ENCODE results near the gene JMJD1C. TPM values are rescaled to one million over a fixed set of nuclear protein-coding genes. Genes with fewer than 3 reads are reported as not detected.

Gene JMJD1C
- total RNA-seq, 1 experiment from 2014 or later, result 180 TPM

DNA sequence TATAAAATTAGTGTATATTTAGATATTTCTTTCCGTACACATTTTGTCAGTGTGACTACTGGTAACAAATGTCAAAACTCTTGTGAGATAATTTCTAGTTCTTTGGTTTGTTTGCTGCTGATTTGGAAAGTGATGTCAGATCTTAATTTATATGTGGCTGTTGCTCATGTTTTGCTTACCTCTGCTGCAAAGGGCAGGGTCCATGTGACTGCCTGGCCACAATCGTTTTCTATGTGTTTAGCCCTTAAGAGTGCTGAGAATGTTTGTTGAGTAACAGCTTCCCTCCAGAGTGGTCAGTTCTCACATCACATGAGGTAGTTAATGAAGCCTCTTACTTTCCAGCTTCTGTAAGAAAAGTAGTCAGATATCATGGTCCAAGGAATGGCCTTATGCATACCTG lies 328.5 kb downstream of the JMJD1C start:
- H3K27ac Mint-ChIP-seq, result peak overlapping the region; percentile 86

DNA sequence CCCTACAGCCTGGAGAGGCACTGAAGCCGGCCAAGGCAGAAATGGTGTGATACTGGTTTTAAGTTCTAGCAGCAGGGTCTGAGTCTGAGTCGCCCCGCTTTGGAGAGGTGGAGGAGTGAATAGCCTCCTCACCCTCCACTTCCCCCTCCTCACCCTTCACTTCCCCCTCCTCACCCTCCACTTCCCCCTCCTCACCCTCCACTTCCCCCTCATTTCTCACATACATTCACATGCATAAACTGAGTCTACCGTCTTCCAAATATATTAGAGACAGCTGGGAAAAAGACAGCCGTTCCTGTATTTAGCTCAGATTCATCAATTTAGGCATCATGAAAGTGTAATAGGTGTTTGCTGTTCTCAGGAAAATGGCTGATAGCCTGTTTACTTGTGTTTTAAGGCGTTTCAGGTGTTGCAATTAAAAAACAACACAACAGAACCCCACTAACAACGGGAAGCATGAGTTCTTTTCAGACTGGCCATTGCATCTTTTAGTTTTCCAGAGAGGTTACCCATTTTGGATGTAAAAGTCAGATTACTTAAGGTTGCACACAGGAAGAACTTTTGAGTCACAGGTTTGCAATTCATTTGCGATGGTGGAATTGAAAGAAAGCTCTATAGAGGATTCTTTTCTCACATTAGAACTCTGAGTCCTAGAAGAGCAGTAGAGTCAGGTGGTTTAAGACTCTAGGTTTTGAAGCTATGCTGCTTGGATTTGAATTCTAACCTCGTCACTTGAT lies 331.8 kb downstream of the JMJD1C start:
- DNase-seq (ENCODE audit: low spot score), result no peak
- Mint-ChIP-seq H3K4me1 (peaks cover 27% of the 10 kb centered on the region), H3K4me3 (peak overlapping the region; percentile 77), H3K27ac (peak overlapping the region; percentile 74), H3K36me3 (peaks cover 13% of the 10 kb centered on the region), H3K27me3 (ENCODE audit: low read depth) (peaks cover 4% of the 10 kb centered on the region), H3K9me3 (peaks cover 25% of the 10 kb centered on the region)
- ATAC-seq, result no peak
- TF ChIP-seq, protein P1, sequence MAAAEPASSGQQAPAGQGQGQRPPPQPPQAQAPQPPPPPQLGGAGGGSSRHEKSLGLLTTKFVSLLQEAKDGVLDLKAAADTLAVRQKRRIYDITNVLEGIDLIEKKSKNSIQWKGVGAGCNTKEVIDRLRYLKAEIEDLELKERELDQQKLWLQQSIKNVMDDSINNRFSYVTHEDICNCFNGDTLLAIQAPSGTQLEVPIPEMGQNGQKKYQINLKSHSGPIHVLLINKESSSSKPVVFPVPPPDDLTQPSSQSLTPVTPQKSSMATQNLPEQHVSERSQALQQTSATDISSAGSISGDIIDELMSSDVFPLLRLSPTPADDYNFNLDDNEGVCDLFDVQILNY (CRISPR knock-in tag; IDR thresholded peaks at IDR 0.05), result no peak
- no peak for TF ChIP-seq ELF4 (CRISPR knock-in tag; IDR thresholded peaks at IDR 0.05; ENCODE audit: low read depth)
- TF ChIP-seq, protein P2, sequence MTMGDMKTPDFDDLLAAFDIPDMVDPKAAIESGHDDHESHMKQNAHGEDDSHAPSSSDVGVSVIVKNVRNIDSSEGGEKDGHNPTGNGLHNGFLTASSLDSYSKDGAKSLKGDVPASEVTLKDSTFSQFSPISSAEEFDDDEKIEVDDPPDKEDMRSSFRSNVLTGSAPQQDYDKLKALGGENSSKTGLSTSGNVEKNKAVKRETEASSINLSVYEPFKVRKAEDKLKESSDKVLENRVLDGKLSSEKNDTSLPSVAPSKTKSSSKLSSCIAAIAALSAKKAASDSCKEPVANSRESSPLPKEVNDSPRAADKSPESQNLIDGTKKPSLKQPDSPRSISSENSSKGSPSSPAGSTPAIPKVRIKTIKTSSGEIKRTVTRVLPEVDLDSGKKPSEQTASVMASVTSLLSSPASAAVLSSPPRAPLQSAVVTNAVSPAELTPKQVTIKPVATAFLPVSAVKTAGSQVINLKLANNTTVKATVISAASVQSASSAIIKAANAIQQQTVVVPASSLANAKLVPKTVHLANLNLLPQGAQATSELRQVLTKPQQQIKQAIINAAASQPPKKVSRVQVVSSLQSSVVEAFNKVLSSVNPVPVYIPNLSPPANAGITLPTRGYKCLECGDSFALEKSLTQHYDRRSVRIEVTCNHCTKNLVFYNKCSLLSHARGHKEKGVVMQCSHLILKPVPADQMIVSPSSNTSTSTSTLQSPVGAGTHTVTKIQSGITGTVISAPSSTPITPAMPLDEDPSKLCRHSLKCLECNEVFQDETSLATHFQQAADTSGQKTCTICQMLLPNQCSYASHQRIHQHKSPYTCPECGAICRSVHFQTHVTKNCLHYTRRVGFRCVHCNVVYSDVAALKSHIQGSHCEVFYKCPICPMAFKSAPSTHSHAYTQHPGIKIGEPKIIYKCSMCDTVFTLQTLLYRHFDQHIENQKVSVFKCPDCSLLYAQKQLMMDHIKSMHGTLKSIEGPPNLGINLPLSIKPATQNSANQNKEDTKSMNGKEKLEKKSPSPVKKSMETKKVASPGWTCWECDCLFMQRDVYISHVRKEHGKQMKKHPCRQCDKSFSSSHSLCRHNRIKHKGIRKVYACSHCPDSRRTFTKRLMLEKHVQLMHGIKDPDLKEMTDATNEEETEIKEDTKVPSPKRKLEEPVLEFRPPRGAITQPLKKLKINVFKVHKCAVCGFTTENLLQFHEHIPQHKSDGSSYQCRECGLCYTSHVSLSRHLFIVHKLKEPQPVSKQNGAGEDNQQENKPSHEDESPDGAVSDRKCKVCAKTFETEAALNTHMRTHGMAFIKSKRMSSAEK (CRISPR knock-in tag; IDR thresholded peaks at IDR 0.05; ENCODE audit: borderline replicate concordance), result no peak
- ChIA-PET POLR2A (interaction anchor here (1.5 to 1.7 kb wide), 2 partner anchors 12 to 28 kb away, joined by 4 to 5 read pairs; no protein-coding TSS in a partner anchor), CTCF (interaction anchor here (1.5 kb wide), 1 partner anchor 732 kb away, joined by 5 read pairs; no protein-coding TSS in a partner anchor)

More for the DNA sequence above, 328.5 kb downstream of the JMJD1C start:
- ChIA-PET CTCF (no interaction called here), POLR2A (no interaction called here)
- Mint-ChIP-seq H3K9me3 (peaks cover 7% of the 10 kb centered on the region), H3K4me3 (no peak overlapping the region), H3K27me3 (ENCODE audit: low read depth) (no peaks in the 10 kb centered on the region), H3K4me1 (peaks cover 18% of the 10 kb centered on the region), H3K36me3 (peaks cover 5% of the 10 kb centered on the region)
- ATAC-seq, result no peak
- no peak for TF ChIP-seq TP53 (CRISPR knock-in tag; IDR thresholded peaks at IDR 0.05)
- TF ChIP-seq ZBTB21 (CRISPR knock-in tag; IDR thresholded peaks at IDR 0.05; ENCODE audit: borderline replicate concordance), result no peak
- TF ChIP-seq ZNF423 (CRISPR knock-in tag; IDR thresholded peaks at IDR 0.05), result no peak
- TF ChIP-seq RELA (CRISPR knock-in tag; IDR thresholded peaks at IDR 0.05; ENCODE audit: borderline replicate concordance), result no peak
- DNase-seq (ENCODE audit: low spot score), result no peak

DNA sequence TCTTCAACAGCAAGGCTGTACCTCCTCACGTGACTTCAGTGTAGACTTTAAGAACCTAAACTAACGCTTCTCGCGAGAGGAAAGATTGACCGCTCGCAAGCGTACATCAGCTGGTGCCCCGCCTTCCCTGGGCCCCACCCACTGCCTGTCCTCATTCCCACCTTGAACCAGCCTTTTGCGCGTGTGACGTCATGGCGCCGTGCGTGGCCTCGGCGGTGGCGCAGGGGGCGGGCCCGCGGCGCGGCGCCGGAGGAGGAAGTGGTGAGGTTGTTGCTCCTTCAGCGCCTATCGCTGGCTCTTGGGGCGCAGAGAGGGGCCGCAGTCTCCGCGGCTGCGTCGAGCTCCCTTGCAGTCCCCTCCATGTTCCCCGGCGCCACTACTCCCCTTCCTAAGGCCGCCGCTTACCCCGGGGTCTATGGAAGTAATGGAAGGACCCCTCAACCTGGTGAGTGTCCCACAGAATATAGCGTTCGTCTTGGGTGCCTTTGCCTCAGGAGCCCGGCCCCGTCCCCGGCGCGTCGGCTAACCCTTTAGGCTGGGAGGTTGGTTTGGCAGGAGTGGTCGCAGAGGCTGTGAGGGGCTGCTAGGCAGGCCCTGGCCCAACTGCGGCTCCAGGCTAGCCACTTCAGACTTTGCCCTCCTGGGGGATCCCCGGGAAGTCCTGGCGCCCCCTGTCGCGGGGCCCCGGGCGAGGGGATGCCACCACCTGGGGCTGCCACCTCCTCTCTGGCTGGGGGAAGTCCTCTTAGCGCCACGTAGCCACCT lies 332.5 kb downstream of the JMJD1C start, which contains the start of gene NRBF2:
TSS of gene NRBF2 (plus strand) at position 273 of the 765 bp plus-strand sequence. CDS start at position 416, 143 bp downstream.
- DNase-seq (ENCODE audit: low spot score) (peak; percentile 96), ATAC-seq (peak; percentile 93)
- POLR2A ChIA-PET, result interaction anchor here (1.3 to 1.7 kb wide), 3 partner anchors 13 to 317 kb away, joined by 3 to 5 read pairs (median 4); no protein-coding TSS in a partner anchor
- CTCF ChIA-PET, result interaction anchor here (0.8 to 1.6 kb wide), 5 partner anchors 25 to 733 kb away, joined by 3 to 14 read pairs (median 4); no protein-coding TSS in a partner anchor
- Mint-ChIP-seq H3K4me1 (peaks cover 29% of the 10 kb centered on the region), H3K4me3 (peak within 1 kb of the TSS; percentile 77), H3K9me3 (peaks cover 25% of the 10 kb centered on the region), H3K27me3 (ENCODE audit: low read depth) (peaks cover 4% of the 10 kb centered on the region), H3K36me3 (peaks cover 13% of the 10 kb centered on the region), H3K27ac (peak within 1 kb of the TSS; percentile 74)
- no peak for TF ChIP-seq MXD4 (CRISPR knock-in tag; IDR thresholded peaks at IDR 0.05; ENCODE audit: borderline replicate concordance)
- TF ChIP-seq NR1H2 (CRISPR knock-in tag; IDR thresholded peaks at IDR 0.05), result no peak
- peak; percentile 45; the same call in 1 of the 2 replicates for TF ChIP-seq FOXP1 (CRISPR knock-in tag; IDR thresholded peaks at IDR 0.05; ENCODE audit: borderline replicate concordance)
- TF ChIP-seq NFYB (CRISPR knock-in tag; conservative IDR thresholded peaks at IDR 0.05; ENCODE audit: low read depth), result 0 out of 2 replicates have a peak, but pooled peaks have one; percentile 5
- TF ChIP-seq SMAD3 (CRISPR knock-in tag; IDR thresholded peaks at IDR 0.05; ENCODE audit: borderline replicate concordance), result peak; percentile 63; the same call in 1 of the 2 replicates
- TF ChIP-seq, protein P3, sequence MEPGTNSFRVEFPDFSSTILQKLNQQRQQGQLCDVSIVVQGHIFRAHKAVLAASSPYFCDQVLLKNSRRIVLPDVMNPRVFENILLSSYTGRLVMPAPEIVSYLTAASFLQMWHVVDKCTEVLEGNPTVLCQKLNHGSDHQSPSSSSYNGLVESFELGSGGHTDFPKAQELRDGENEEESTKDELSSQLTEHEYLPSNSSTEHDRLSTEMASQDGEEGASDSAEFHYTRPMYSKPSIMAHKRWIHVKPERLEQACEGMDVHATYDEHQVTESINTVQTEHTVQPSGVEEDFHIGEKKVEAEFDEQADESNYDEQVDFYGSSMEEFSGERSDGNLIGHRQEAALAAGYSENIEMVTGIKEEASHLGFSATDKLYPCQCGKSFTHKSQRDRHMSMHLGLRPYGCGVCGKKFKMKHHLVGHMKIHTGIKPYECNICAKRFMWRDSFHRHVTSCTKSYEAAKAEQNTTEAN (CRISPR knock-in tag; IDR thresholded peaks at IDR 0.05), result peak; percentile 49; the same call in 1 of the 2 replicates
- TF ChIP-seq ZNF263 (CRISPR knock-in tag; IDR thresholded peaks at IDR 0.05; ENCODE audit: low read depth), result no peak
- TF ChIP-seq, protein P1 (CRISPR knock-in tag; IDR thresholded peaks at IDR 0.05), result 0 out of 2 replicates have a peak, but pooled peaks have one; percentile 64
- TF ChIP-seq CBFB (CRISPR knock-in tag; IDR thresholded peaks at IDR 0.05; ENCODE audit: low read depth), result no peak
- TF ChIP-seq, protein P4, sequence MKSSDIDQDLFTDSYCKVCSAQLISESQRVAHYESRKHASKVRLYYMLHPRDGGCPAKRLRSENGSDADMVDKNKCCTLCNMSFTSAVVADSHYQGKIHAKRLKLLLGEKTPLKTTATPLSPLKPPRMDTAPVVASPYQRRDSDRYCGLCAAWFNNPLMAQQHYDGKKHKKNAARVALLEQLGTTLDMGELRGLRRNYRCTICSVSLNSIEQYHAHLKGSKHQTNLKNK (CRISPR knock-in tag; IDR thresholded peaks at IDR 0.05), result no peak
- TF ChIP-seq, protein P5, sequence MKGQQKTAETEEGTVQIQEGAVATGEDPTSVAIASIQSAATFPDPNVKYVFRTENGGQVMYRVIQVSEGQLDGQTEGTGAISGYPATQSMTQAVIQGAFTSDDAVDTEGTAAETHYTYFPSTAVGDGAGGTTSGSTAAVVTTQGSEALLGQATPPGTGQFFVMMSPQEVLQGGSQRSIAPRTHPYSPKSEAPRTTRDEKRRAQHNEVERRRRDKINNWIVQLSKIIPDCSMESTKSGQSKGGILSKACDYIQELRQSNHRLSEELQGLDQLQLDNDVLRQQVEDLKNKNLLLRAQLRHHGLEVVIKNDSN (CRISPR knock-in tag; IDR thresholded peaks at IDR 0.05), result peak; percentile 96
- TF ChIP-seq, protein P6, sequence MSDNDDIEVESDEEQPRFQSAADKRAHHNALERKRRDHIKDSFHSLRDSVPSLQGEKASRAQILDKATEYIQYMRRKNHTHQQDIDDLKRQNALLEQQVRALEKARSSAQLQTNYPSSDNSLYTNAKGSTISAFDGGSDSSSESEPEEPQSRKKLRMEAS (CRISPR knock-in tag; IDR thresholded peaks at IDR 0.05), result peak; percentile 89
- TF ChIP-seq KAT7 (CRISPR knock-in tag; IDR thresholded peaks at IDR 0.05; ENCODE audit: borderline replicate concordance), result peak; percentile 61; the same call in 1 of the 2 replicates
